IPS-20b (cell line): ENCODE results near the gene SHISA5.
A peak's percentile ranks its signal among the peaks of the same experiment; 100 is the strongest.
"Not testable (repeated sequence)": the region's sequence is repeated elsewhere in the genome, so short reads cannot be mapped to it uniquely, and the experiment has no call there.

Experiments
- H3K27ac ChIP-seq: one replicate; pipeline ENCODE4 v1.5.1; 2013; ENCODE audit warnings: low read length
- H3K27me3 ChIP-seq: 2 replicates; pipeline ENCODE4 v1.6.1; 2013; ENCODE audit warnings: mild to moderate bottlenecking, low read length, inconsistent platforms; ENCODE audit not compliant: insufficient read depth
- H3K36me3 ChIP-seq: 2 replicates; pipeline ENCODE4 v1.6.1; 2013; ENCODE audit warnings: low read depth, mild to moderate bottlenecking, inconsistent platforms, low read length, moderate library complexity; ENCODE audit not compliant: insufficient read depth
- H3K4me1 ChIP-seq: 2 replicates; pipeline ENCODE4 v1.6.1; 2013; ENCODE audit warnings: mild to moderate bottlenecking, control low read depth, inconsistent platforms, low read length, moderate library complexity; ENCODE audit not compliant: insufficient read depth
- H3K4me3 ChIP-seq: 2 replicates; pipeline ENCODE4 v1.5.1; 2013; ENCODE audit warnings: mild to moderate bottlenecking, low read length, inconsistent platforms
- H3K9ac ChIP-seq: 2 replicates; pipeline ENCODE4 v1.6.1; 2013; ENCODE audit warnings: low read depth, mild to moderate bottlenecking, inconsistent platforms, low read length, moderate library complexity
- H3K9me3 ChIP-seq: 2 replicates; pipeline ENCODE4 v1.6.1; 2013; ENCODE audit warnings: mild to moderate bottlenecking, low read depth, low read length, inconsistent platforms; ENCODE audit not compliant: insufficient read depth

Gene SHISA5

GRCh38 chr3:48500656-48501055, 3.3 kb downstream of the SHISA5 start:
- H3K9ac ChIP-seq, result no peak overlapping the region
- no peak overlapping the region for H3K27ac ChIP-seq
- no peak overlapping the region for H3K4me3 ChIP-seq
- H3K36me3 ChIP-seq, result peaks cover 4% of the 10 kb centered on the region; the same call in 1 of the 2 replicates
- H3K4me1 ChIP-seq, result peaks cover 15% of the 10 kb centered on the region
- H3K9me3 ChIP-seq, result no peaks in the 10 kb centered on the region
- peaks cover 11% of the 10 kb centered on the region; the same call in 1 of the 2 replicates for H3K27me3 ChIP-seq

- Histone ChIP-seq H3K9me3 (no peaks in the 10 kb centered on the region), H3K27me3 (no peaks in the 10 kb centered on the region), H3K27ac (no peak overlapping the region), H3K9ac (no peak overlapping the region), H3K4me1 (no peaks in the 10 kb centered on the region), H3K36me3 (peaks cover 7% of the 10 kb centered on the region; the same call in 1 of the 2 replicates), H3K4me3 (no peak overlapping the region)
Measured at GRCh38 chr3:48493203-48493501, 10.8 kb downstream of the SHISA5 start.

GRCh38 chr3:48492461-48493202, 11.3 kb downstream of the SHISA5 start:
- Histone ChIP-seq H3K27me3 (no peaks in the 10 kb centered on the region), H3K9me3 (no peaks in the 10 kb centered on the region), H3K4me1 (no peaks in the 10 kb centered on the region), H3K27ac (no peak overlapping the region), H3K36me3 (peaks cover 7% of the 10 kb centered on the region; the same call in 1 of the 2 replicates), H3K4me3 (no peak overlapping the region), H3K9ac (no peak overlapping the region)

- H3K36me3 ChIP-seq, result no peaks in the 10 kb centered on the region; the same call in 1 of the 2 replicates
- no peak overlapping the region for H3K27ac ChIP-seq
- H3K4me1 ChIP-seq, result no peaks in the 10 kb centered on the region
- H3K27me3 ChIP-seq, result no peaks in the 10 kb centered on the region
- no peak overlapping the region for H3K4me3 ChIP-seq
- H3K9ac ChIP-seq, result no peak overlapping the region
- H3K9me3 ChIP-seq, result no peaks in the 10 kb centered on the region
Measured at GRCh38 chr3:48486952-48487351, 17.0 kb downstream of the SHISA5 start.

- not testable (repeated sequence) for H3K9ac ChIP-seq, H3K4me1 ChIP-seq, H3K36me3 ChIP-seq, H3K9me3 ChIP-seq, H3K4me3 ChIP-seq, H3K27ac ChIP-seq, H3K27me3 ChIP-seq
Measured at GRCh38 chr3:48482822-48483221, 21.2 kb downstream of the SHISA5 start.

GRCh38 chr3:48480891-48481290, 23.1 kb downstream of the SHISA5 start:
- H3K27ac ChIP-seq, H3K27me3 ChIP-seq, H3K9me3 ChIP-seq, H3K9ac ChIP-seq, H3K4me1 ChIP-seq, H3K36me3 ChIP-seq, H3K4me3 ChIP-seq: not testable (repeated sequence)

GRCh38 chr3:48478626-48479555, 25.1 kb downstream of the SHISA5 start:
- no peak overlapping the region for H3K27ac ChIP-seq
- no peaks in the 10 kb centered on the region for H3K27me3 ChIP-seq
- no peaks in the 10 kb centered on the region for H3K36me3 ChIP-seq
- H3K4me1 ChIP-seq, result peaks cover 10% of the 10 kb centered on the region; the same call in 1 of the 2 replicates
- no peaks in the 10 kb centered on the region for H3K9me3 ChIP-seq
- H3K4me3 ChIP-seq, result no peak overlapping the region
- H3K9ac ChIP-seq, result no peak overlapping the region

GRCh38 chr3:48477959-48478520, 25.9 kb downstream of the SHISA5 start:
- H3K9me3 ChIP-seq, result no peaks in the 10 kb centered on the region
- no peak overlapping the region for H3K4me3 ChIP-seq
- no peak overlapping the region for H3K9ac ChIP-seq
- peaks cover 15% of the 10 kb centered on the region; the same call in 1 of the 2 replicates for H3K4me1 ChIP-seq
- H3K27me3 ChIP-seq, result no peaks in the 10 kb centered on the region
- no peak overlapping the region for H3K27ac ChIP-seq
- no peaks in the 10 kb centered on the region for H3K36me3 ChIP-seq

- no peak overlapping the region for H3K4me3 ChIP-seq
- no peaks in the 10 kb centered on the region for H3K27me3 ChIP-seq
- H3K9me3 ChIP-seq, result no peaks in the 10 kb centered on the region
- no peak overlapping the region for H3K9ac ChIP-seq
- peaks cover 15% of the 10 kb centered on the region; the same call in 1 of the 2 replicates for H3K4me1 ChIP-seq
- H3K36me3 ChIP-seq, result no peaks in the 10 kb centered on the region
- no peak overlapping the region for H3K27ac ChIP-seq
Measured at GRCh38 chr3:48476426-48477053, 27.4 kb downstream of the SHISA5 start.

- H3K27ac ChIP-seq, result peak overlapping the region; percentile 92
- no peaks in the 10 kb centered on the region for H3K9me3 ChIP-seq
- H3K4me1 ChIP-seq, result peaks cover 15% of the 10 kb centered on the region; the same call in 1 of the 2 replicates
- H3K4me3 ChIP-seq, result peak overlapping the region; percentile 53; the same call in 1 of the 2 replicates
- peaks cover under 1% of the 10 kb centered on the region; the same call in 1 of the 2 replicates for H3K36me3 ChIP-seq
- peak overlapping the region; percentile 83 for H3K9ac ChIP-seq
- no peaks in the 10 kb centered on the region for H3K27me3 ChIP-seq
Measured at GRCh38 chr3:48475188-48475587, 28.8 kb downstream of the SHISA5 start.

- peak overlapping the region; percentile 53; the same call in 1 of the 2 replicates for H3K4me3 ChIP-seq
- H3K36me3 ChIP-seq, result peaks cover 6% of the 10 kb centered on the region
- peak overlapping the region; percentile 92 for H3K27ac ChIP-seq
- peak overlapping the region; percentile 83 for H3K9ac ChIP-seq
- no peaks in the 10 kb centered on the region for H3K9me3 ChIP-seq
- H3K4me1 ChIP-seq, result peaks cover 15% of the 10 kb centered on the region; the same call in 1 of the 2 replicates
- no peaks in the 10 kb centered on the region for H3K27me3 ChIP-seq
Measured at GRCh38 chr3:48474619-48475018, 29.4 kb downstream of the SHISA5 start.
